ENCODE measurements around the gene NBPF12.
"Not testable (repeated sequence)": the region's sequence is repeated elsewhere in the genome, so short reads cannot be mapped to it uniquely, and the experiment has no call there.

NBPF12 gene

GRCh38 chr1:146938242-146938902 lies at the start of gene NBPF12:
TSS of gene NBPF12 (plus strand) at chr1:146938324. CDS start at chr1:146960144, 21,820 bp downstream.
- DNase-seq: peak in 51 of 56 donors; percentile 20 to 89 (median 68)

GRCh38 chr1:146891355-146891754 lies 46.8 kb upstream of the NBPF12 start:
- DNase-seq: not testable (repeated sequence)

GRCh38 chr1:146892331-146892730 lies 45.8 kb upstream of the NBPF12 start:
- not testable (repeated sequence) for DNase-seq

- not testable (repeated sequence) for DNase-seq
Measured at GRCh38 chr1:146907565-146908261, 30.4 kb upstream of the NBPF12 start.

GRCh38 chr1:146912975-146913374 lies 25.1 kb upstream of the NBPF12 start:
- not testable (repeated sequence) for DNase-seq

GRCh38 chr1:146920811-146921210 lies 17.3 kb upstream of the NBPF12 start:
- not testable (repeated sequence) for DNase-seq

GRCh38 chr1:146922614-146923013 lies 15.5 kb upstream of the NBPF12 start:
- not testable (repeated sequence) for DNase-seq

- peak in 5 of 56 donors; percentile 24 to 65 (median 46) for DNase-seq
Measured at GRCh38 chr1:146924106-146924505, 14.0 kb upstream of the NBPF12 start.

GRCh38 chr1:146926413-146926812 lies 11.7 kb upstream of the NBPF12 start:
- not testable (repeated sequence) for DNase-seq

GRCh38 chr1:146930225-146930624 lies 7.9 kb upstream of the NBPF12 start:
- DNase-seq: not testable (repeated sequence)

- peak in 1 of 56 donors; percentile 6 for DNase-seq
Measured at GRCh38 chr1:146934390-146935223, 3.5 kb upstream of the NBPF12 start.

GRCh38 chr1:146937462-146937861 lies 662 bp upstream of the NBPF12 start:
- DNase-seq: not testable (repeated sequence)

GRCh38 chr1:146938927-146939786 lies 1.0 kb downstream of the NBPF12 start:
- DNase-seq: peak in 9 of 56 donors; percentile 1 to 33 (median 17)

GRCh38 chr1:146940293-146940692 lies 2.2 kb downstream of the NBPF12 start:
- not testable (repeated sequence) for DNase-seq

- DNase-seq: not testable (repeated sequence)
Measured at GRCh38 chr1:146943342-146943886, 5.3 kb downstream of the NBPF12 start.

GRCh38 chr1:146948127-146948526 lies 10.0 kb downstream of the NBPF12 start:
- not testable (repeated sequence) for DNase-seq

GRCh38 chr1:146964340-146964739 lies 26.2 kb downstream of the NBPF12 start:
- DNase-seq: not testable (repeated sequence)

GRCh38 chr1:146966351-146966750 lies 28.2 kb downstream of the NBPF12 start:
- peak in 1 of 56 donors; percentile 6 for DNase-seq

- DNase-seq: not testable (repeated sequence)
Measured at GRCh38 chr1:146970656-146971055, 32.5 kb downstream of the NBPF12 start.

GRCh38 chr1:146972681-146973080 lies 34.6 kb downstream of the NBPF12 start:
- not testable (repeated sequence) for DNase-seq

All from nucleus accumbens (tissue), 56 donors.